ENCODE data around the gene IL34.

DNA sequence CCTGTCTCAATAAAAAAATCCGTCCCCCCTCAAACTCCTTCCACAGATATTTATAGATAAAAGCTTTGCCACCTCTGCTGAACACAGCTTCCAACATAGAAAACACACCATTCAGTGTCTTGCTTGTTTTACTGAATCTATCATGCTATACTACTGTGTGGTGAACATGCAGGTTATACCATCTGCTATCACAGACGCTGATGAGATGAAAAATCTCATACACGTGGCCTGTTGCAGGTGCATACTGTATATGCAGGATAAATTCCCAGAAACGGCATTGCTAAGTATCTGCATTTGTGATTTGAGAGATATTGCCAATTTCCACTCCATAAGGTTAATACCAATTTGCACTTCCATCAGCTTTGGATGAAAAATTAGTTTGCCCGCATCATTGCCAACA, 30.4 kb upstream of the IL34 start:
- TF ChIP-seq, protein P1, sequence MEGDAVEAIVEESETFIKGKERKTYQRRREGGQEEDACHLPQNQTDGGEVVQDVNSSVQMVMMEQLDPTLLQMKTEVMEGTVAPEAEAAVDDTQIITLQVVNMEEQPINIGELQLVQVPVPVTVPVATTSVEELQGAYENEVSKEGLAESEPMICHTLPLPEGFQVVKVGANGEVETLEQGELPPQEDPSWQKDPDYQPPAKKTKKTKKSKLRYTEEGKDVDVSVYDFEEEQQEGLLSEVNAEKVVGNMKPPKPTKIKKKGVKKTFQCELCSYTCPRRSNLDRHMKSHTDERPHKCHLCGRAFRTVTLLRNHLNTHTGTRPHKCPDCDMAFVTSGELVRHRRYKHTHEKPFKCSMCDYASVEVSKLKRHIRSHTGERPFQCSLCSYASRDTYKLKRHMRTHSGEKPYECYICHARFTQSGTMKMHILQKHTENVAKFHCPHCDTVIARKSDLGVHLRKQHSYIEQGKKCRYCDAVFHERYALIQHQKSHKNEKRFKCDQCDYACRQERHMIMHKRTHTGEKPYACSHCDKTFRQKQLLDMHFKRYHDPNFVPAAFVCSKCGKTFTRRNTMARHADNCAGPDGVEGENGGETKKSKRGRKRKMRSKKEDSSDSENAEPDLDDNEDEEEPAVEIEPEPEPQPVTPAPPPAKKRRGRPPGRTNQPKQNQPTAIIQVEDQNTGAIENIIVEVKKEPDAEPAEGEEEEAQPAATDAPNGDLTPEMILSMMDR (IDR thresholded peaks at IDR 0.05) = no peak
- TF ChIP-seq POLR2AphosphoS5 (IDR thresholded peaks at IDR 0.05) = no peak

Measured in upper lobe of left lung (tissue), 4 donors.